ENCODE data around the gene SUMO1. TPM values are rescaled to one million over a fixed set of nuclear protein-coding genes. Genes with fewer than 3 reads are reported as not detected.

Gene SUMO1
- total and polyA plus RNA-seq, 2 experiments from 2014 or later, result 153 to 158 TPM

GRCh38 chr2:202221873-202222272, 16.5 kb downstream of the SUMO1 start:
- Histone ChIP-seq H3K4me2 (no peak overlapping the region), H2AFZ (no peak overlapping the region), H3K27me3 (no peaks in the 10 kb centered on the region), H3K9me3 (ENCODE audit: low read depth) (no peaks in the 10 kb centered on the region), H3K79me2 (peaks cover 97% of the 10 kb centered on the region), H3K27ac (no peak overlapping the region), H3K4me1 (ENCODE audit: insufficient read depth) (no peaks in the 10 kb centered on the region), H3K4me3 (no peak overlapping the region), H3K36me3 (replicated peaks; ENCODE audit: insufficient read depth, low read depth) (no peaks in the 10 kb centered on the region), H3K9me2 (replicated peaks; ENCODE audit: insufficient read depth) (no peaks in the 10 kb centered on the region), H4K20me1 (ENCODE audit: insufficient read depth, poor library complexity, severe bottlenecking) (peaks cover 61% of the 10 kb centered on the region)
- DNase-seq (ENCODE audit: low spot score), result no peak
- TF ChIP-seq CTCF (IDR thresholded peaks at IDR 0.05; ENCODE audit: poor library complexity) (no peak), EZH2 (IDR thresholded peaks at IDR 0.05; ENCODE audit: borderline replicate concordance) (no peak), EZH2phosphoT487 (IDR thresholded peaks at IDR 0.05; ENCODE audit: low read depth, severe bottlenecking, unreplicated experiment) (no peak)
- 67% methylated on average over 1 of the region's 1 CpG for WGBS (ENCODE audit: low lambda C conversion rate, missing lambda C conversion rate)

GRCh38 chr2:202215179-202215578, 23.2 kb downstream of the SUMO1 start:
- TF ChIP-seq EZH2phosphoT487 (IDR thresholded peaks at IDR 0.05; ENCODE audit: low read depth, severe bottlenecking, unreplicated experiment) (no peak), EZH2 (IDR thresholded peaks at IDR 0.05; ENCODE audit: borderline replicate concordance) (no peak), CTCF (IDR thresholded peaks at IDR 0.05; ENCODE audit: poor library complexity) (no peak)
- 100% methylated on average over 1 of the region's 1 CpG for WGBS (ENCODE audit: low lambda C conversion rate, missing lambda C conversion rate)
- DNase-seq (ENCODE audit: low spot score), result no peak
- Histone ChIP-seq H3K27ac (no peak overlapping the region), H2AFZ (no peak overlapping the region), H3K4me2 (no peak overlapping the region), H3K4me3 (no peak overlapping the region), H3K36me3 (replicated peaks; ENCODE audit: insufficient read depth, low read depth) (peaks cover 3% of the 10 kb centered on the region), H3K9me2 (replicated peaks; ENCODE audit: insufficient read depth) (no peaks in the 10 kb centered on the region), H4K20me1 (ENCODE audit: insufficient read depth, poor library complexity, severe bottlenecking) (peaks cover 17% of the 10 kb centered on the region), H3K27me3 (no peaks in the 10 kb centered on the region), H3K4me1 (ENCODE audit: insufficient read depth) (no peaks in the 10 kb centered on the region), H3K9me3 (ENCODE audit: low read depth) (no peaks in the 10 kb centered on the region), H3K79me2 (peaks cover 48% of the 10 kb centered on the region)

GRCh38 chr2:202208526-202208925, 29.9 kb downstream of the SUMO1 start:
- Histone ChIP-seq H2AFZ (no peak overlapping the region), H3K4me1 (ENCODE audit: insufficient read depth) (no peaks in the 10 kb centered on the region), H3K27ac (no peak overlapping the region), H3K4me3 (no peak overlapping the region), H3K27me3 (no peaks in the 10 kb centered on the region), H3K36me3 (replicated peaks; ENCODE audit: insufficient read depth, low read depth) (no peaks in the 10 kb centered on the region), H3K4me2 (no peak overlapping the region), H3K79me2 (no peaks in the 10 kb centered on the region), H3K9me2 (replicated peaks; ENCODE audit: insufficient read depth) (no peaks in the 10 kb centered on the region), H4K20me1 (ENCODE audit: insufficient read depth, poor library complexity, severe bottlenecking) (peaks cover 5% of the 10 kb centered on the region), H3K9me3 (ENCODE audit: low read depth) (no peaks in the 10 kb centered on the region)
- DNase-seq (ENCODE audit: low spot score), result no peak
- TF ChIP-seq EZH2 (IDR thresholded peaks at IDR 0.05; ENCODE audit: borderline replicate concordance) (no peak), EZH2phosphoT487 (IDR thresholded peaks at IDR 0.05; ENCODE audit: low read depth, severe bottlenecking, unreplicated experiment) (no peak), CTCF (IDR thresholded peaks at IDR 0.05; ENCODE audit: poor library complexity) (no peak)

- no peaks in the 10 kb centered on the region for H3K79me2 ChIP-seq
- H3K36me3 ChIP-seq (replicated peaks; ENCODE audit: insufficient read depth, low read depth), result no peaks in the 10 kb centered on the region
- no peaks in the 10 kb centered on the region for H3K9me2 ChIP-seq (replicated peaks; ENCODE audit: insufficient read depth)
- H3K4me2 ChIP-seq, result no peak overlapping the region
- no peaks in the 10 kb centered on the region for H3K27me3 ChIP-seq
- no peaks in the 10 kb centered on the region for H3K4me1 ChIP-seq (ENCODE audit: insufficient read depth)
- TF ChIP-seq CTCF (IDR thresholded peaks at IDR 0.05; ENCODE audit: poor library complexity) (no peak), EZH2 (IDR thresholded peaks at IDR 0.05; ENCODE audit: borderline replicate concordance) (no peak), EZH2phosphoT487 (IDR thresholded peaks at IDR 0.05; ENCODE audit: low read depth, severe bottlenecking, unreplicated experiment) (no peak)
- H3K4me3 ChIP-seq, result no peak overlapping the region
- H4K20me1 ChIP-seq (ENCODE audit: insufficient read depth, poor library complexity, severe bottlenecking), result no peaks in the 10 kb centered on the region
- no peak for DNase-seq (ENCODE audit: low spot score)
- no peaks in the 10 kb centered on the region for H3K9me3 ChIP-seq (ENCODE audit: low read depth)
- 98% methylated on average over 2 of the region's 2 CpGs for WGBS (ENCODE audit: low lambda C conversion rate, missing lambda C conversion rate)
- no peak overlapping the region for H2AFZ ChIP-seq
- no peak overlapping the region for H3K27ac ChIP-seq
Measured at GRCh38 chr2:202204855-202205254, 33.5 kb downstream of the SUMO1 start.

Data from hepatocyte (in vitro differentiated cells).